CD14-positive monocyte (primary cell): ENCODE results near the gene SLC37A2. TPM values are rescaled to one million over a fixed set of nuclear protein-coding genes. Genes with fewer than 3 reads are reported as not detected.

Experiments
- DNase-seq, 3 donors: peaks; one replicate each; pipeline ENCODE4 v3.0.0-alpha.2; 2011 to 2022
- H2AFZ ChIP-seq: 2 replicates; pipeline ENCODE4 v1.6.0; 2012; ENCODE audit warnings: mild to moderate bottlenecking, low read depth, low read length, inconsistent platforms; ENCODE audit not compliant: insufficient read depth, poor library complexity, severe bottlenecking
- H3K27ac ChIP-seq, 2 donors: 1 replicate in 1 of 2; 2 replicates in 1 of 2; pipeline ENCODE4 v1.5.1; 2012 to 2013; ENCODE audit warnings: low read length in 2 of 2, control low read depth in 1 of 2, inconsistent platforms in 1 of 2, low read depth in 1 of 2, mild to moderate bottlenecking in 1 of 2
- H3K27me3 ChIP-seq, 2 donors: one replicate each; pipeline versions ENCODE4 v1.6.0 to v1.6.1; 2011 to 2013; ENCODE audit warnings: low read length in 2 of 2; ENCODE audit not compliant: control insufficient read depth in 2 of 2, insufficient read depth in 2 of 2
- H3K36me3 ChIP-seq, 2 donors: replicated peaks in 1 of 2; 1 replicate in 1 of 2; 2 replicates in 1 of 2; pipeline versions ENCODE4 v1.5.1 to v1.6.1; 2012 to 2013; ENCODE audit warnings: low read length in 2 of 2, control low read depth in 1 of 2, inconsistent platforms in 1 of 2, mild to moderate bottlenecking in 1 of 2; ENCODE audit not compliant: insufficient read depth in 2 of 2, control insufficient read depth in 1 of 2
- H3K4me1 ChIP-seq, 2 donors: 1 replicate in 1 of 2; 2 replicates in 1 of 2; pipeline versions ENCODE4 v1.5.1 to v1.6.1; 2012 to 2013; ENCODE audit warnings: low read length in 2 of 2, control low read depth in 1 of 2, inconsistent platforms in 1 of 2, mild to moderate bottlenecking in 1 of 2, moderate library complexity in 1 of 2; ENCODE audit not compliant: insufficient read depth in 2 of 2, control insufficient read depth in 1 of 2
- H3K4me2 ChIP-seq: replicated peaks from 2 replicates; pipeline ENCODE3; 2012; ENCODE audit warnings: low read length, moderate library complexity, mild to moderate bottlenecking; ENCODE audit not compliant: poor library complexity, severe bottlenecking; ENCODE audit errors: extremely low read depth
- H3K4me3 ChIP-seq, 3 experiments: fragments of 200-600 bp in 1 of 3; sonication (generic) in 1 of 3; replicated peaks in 1 of 3; 1 replicate in 2 of 3; 2 replicates in 1 of 3; pipeline ENCODE4 v1.5.1; 2011 to 2013; ENCODE audit warnings: low read length in 3 of 3, mild to moderate bottlenecking in 3 of 3, control low read depth in 2 of 3, low read depth in 2 of 3, inconsistent platforms in 1 of 3, moderate library complexity in 1 of 3
- H3K79me2 ChIP-seq: 2 replicates; pipeline ENCODE4 v1.6.0; 2012; ENCODE audit warnings: mild to moderate bottlenecking, control low read depth, inconsistent platforms, low read length, moderate library complexity; ENCODE audit not compliant: insufficient read depth
- H3K9ac ChIP-seq: 2 replicates; pipeline ENCODE4 v1.6.0; 2017; ENCODE audit warnings: low read length, mild to moderate bottlenecking; ENCODE audit not compliant: insufficient read depth, poor library complexity, severe bottlenecking
- H3K9me3 ChIP-seq, 2 donors: replicated peaks in 1 of 2; 1 replicate in 1 of 2; 2 replicates in 1 of 2; pipeline versions ENCODE4 v1.5.1 to v1.6.1; 2012 to 2013; ENCODE audit warnings: low read length in 2 of 2, control low read depth in 1 of 2; ENCODE audit not compliant: control insufficient read depth in 1 of 2, insufficient read depth in 1 of 2
- H4K20me1 ChIP-seq: 2 replicates; pipeline ENCODE4 v1.6.0; 2012; ENCODE audit warnings: mild to moderate bottlenecking, low read length, control low read depth, moderate library complexity; ENCODE audit not compliant: insufficient read depth
- H3K27ac Mint-ChIP-seq, 7 donors: one replicate each; pipeline ENCODE4 v1.8.0; 2020; ENCODE audit warnings: mild to moderate bottlenecking in 7 of 7, mixed read lengths in 7 of 7, moderate library complexity in 6 of 7, inconsistent platforms in 2 of 7
- H3K27me3 Mint-ChIP-seq, 3 donors: one replicate each; pipeline ENCODE4 v1.8.0; 2021 to 2022; ENCODE audit warnings: low read depth in 3 of 3, mild to moderate bottlenecking in 3 of 3, mixed read lengths in 3 of 3, moderate library complexity in 3 of 3, inconsistent platforms in 1 of 3
- H3K36me3 Mint-ChIP-seq, 2 donors: one replicate each; pipeline ENCODE4 v1.8.0; 2020; ENCODE audit warnings: mixed read lengths in 2 of 2, inconsistent platforms in 1 of 2, mild to moderate bottlenecking in 1 of 2
- H3K4me1 Mint-ChIP-seq: one replicate; pipeline ENCODE4 v1.8.0; 2020; ENCODE audit warnings: mild to moderate bottlenecking, mixed read lengths
- H3K4me3 Mint-ChIP-seq, 2 donors: one replicate each; pipeline ENCODE4 v1.8.0; 2020; ENCODE audit warnings: mild to moderate bottlenecking in 2 of 2, mixed read lengths in 2 of 2, moderate library complexity in 1 of 2
- H3K9me3 Mint-ChIP-seq, 7 donors: one replicate each; pipeline ENCODE4 v1.8.0; 2020 to 2022; ENCODE audit warnings: mixed read lengths in 7 of 7, mild to moderate bottlenecking in 6 of 7, moderate library complexity in 6 of 7, inconsistent platforms in 2 of 7
- WGBS: methylation state at CpG from one replicate; pipeline ENCODE4 v1.1.5; 2013; ENCODE audit warnings: missing lambda C conversion rate; ENCODE audit not compliant: insufficient coverage; 5-methylcytosine and 5-hydroxymethylcytosine counted together
- intact Hi-C, 2 donors: fragments of 100-400 bp; cut with micrococcal nuclease; formaldehyde crosslinking; loops; one replicate each; pipeline versions ENCODE4 v1.15.0 to v1.15.1; 2023
- polyA plus RNA-seq, 3 donors: library from polyadenylated mRNA; depleted of rRNA in 1 of 3; unstranded in 2 of 3; stranded (reverse) in 1 of 3; fragments of 300-500 nt in 2 of 3; fragments of >200 nt in 1 of 3; fragmentation: Illumina TruSeq in 2 of 3; gene quantifications; 1 replicate in 2 of 3; 2 replicates in 1 of 3; pipeline ENCODE4 v1.2.3, GENCODE V29; 2012 to 2021
- TF ChIP-seq, protein P1 (sequence below): fragments of 200-600 bp; IDR thresholded peaks from one replicate; pipeline ENCODE4 v1.8.0; 2022; ENCODE audit warnings: antibody characterized with exemption, mild to moderate bottlenecking

Gene SLC37A2
- polyA plus RNA-seq, 3 donors: 70.8 to 81.5 (median 78.9) TPM

DNA sequence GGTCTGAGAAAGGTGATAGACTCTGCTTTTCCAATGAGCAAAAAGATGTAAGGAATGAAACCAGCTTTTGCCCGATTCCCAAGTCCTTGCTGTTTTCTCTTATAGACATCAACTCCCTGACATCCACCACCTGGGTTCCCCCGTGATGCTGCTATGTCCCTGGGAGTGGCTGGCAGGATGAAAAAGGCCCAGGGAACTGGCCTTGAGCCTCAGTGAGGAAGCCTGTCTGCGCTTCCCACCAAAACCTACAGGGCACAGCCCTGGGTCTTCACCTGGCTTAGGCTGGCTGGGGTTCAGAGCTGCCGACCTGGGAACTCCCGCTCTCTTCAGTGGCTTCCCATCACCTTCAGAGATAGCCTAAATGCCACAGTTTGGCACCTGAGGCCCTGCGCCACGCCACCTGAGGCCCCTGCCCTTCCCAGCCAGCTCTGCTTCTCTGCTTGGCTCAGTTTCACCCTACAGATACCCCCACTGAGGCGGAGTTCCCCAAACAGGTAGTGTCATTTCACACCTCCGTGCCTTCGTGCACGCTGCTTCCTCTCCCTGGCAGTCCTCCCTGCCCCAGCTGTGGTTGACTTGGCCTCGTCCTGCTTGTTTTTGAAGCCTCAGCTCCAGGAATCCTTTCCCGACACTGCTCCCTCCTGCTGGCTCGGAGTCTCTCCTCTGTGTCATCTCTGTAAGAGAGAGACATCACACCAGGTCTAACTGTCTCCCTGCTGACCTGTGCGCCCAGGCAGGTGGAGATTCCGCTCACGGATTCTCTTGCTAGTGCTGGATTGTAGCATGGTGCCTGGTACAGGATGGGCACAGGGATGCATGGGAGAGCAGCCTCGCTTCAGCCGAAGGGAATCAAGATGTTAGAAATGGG, 10.7 kb downstream of the SLC37A2 start:
- TF ChIP-seq, protein P1, sequence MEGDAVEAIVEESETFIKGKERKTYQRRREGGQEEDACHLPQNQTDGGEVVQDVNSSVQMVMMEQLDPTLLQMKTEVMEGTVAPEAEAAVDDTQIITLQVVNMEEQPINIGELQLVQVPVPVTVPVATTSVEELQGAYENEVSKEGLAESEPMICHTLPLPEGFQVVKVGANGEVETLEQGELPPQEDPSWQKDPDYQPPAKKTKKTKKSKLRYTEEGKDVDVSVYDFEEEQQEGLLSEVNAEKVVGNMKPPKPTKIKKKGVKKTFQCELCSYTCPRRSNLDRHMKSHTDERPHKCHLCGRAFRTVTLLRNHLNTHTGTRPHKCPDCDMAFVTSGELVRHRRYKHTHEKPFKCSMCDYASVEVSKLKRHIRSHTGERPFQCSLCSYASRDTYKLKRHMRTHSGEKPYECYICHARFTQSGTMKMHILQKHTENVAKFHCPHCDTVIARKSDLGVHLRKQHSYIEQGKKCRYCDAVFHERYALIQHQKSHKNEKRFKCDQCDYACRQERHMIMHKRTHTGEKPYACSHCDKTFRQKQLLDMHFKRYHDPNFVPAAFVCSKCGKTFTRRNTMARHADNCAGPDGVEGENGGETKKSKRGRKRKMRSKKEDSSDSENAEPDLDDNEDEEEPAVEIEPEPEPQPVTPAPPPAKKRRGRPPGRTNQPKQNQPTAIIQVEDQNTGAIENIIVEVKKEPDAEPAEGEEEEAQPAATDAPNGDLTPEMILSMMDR: no peak
- 95% methylated on average over 16 of the region's 19 CpGs for WGBS
- Histone ChIP-seq H3K4me3 (no peak overlapping the region), H3K27ac (peak overlapping the region in 1 of 2 donors; percentile 99), H3K27me3 (no peaks in the 10 kb centered on the region), H3K79me2 (peaks cover 41% of the 10 kb centered on the region), H3K4me2 (no peak overlapping the region), H3K9ac (no peak overlapping the region), H3K9me3 (no peaks in the 10 kb centered on the region), H4K20me1 (no peaks in the 10 kb centered on the region), H2AFZ (no peak overlapping the region), H3K4me1 (peaks cover 80 to 86% of the 10 kb centered on the region in 2 donors), H3K36me3 (peaks cover 20 to 38% of the 10 kb centered on the region in 2 donors)
- no peak for DNase-seq
- intact Hi-C loops: loop anchor here in 1 of 2 donors (5.0 kb wide), 1 partner anchor 38 kb away; the partner anchor contains the start of gene TMEM218
- Mint-ChIP-seq H3K27me3 (peaks cover 0 to 8% (median 5%) of the 10 kb centered on the region in 3 donors), H3K27ac (peak overlapping the region; percentile 63 to 100 (median 99)), H3K9me3 (peaks cover 0 to 2% (median 0%) of the 10 kb centered on the region in 7 donors), H3K4me3 (no peak overlapping the region), H3K4me1 (peaks cover 81% of the 10 kb centered on the region), H3K36me3 (peaks cover 55 to 76% of the 10 kb centered on the region in 2 donors)

DNA sequence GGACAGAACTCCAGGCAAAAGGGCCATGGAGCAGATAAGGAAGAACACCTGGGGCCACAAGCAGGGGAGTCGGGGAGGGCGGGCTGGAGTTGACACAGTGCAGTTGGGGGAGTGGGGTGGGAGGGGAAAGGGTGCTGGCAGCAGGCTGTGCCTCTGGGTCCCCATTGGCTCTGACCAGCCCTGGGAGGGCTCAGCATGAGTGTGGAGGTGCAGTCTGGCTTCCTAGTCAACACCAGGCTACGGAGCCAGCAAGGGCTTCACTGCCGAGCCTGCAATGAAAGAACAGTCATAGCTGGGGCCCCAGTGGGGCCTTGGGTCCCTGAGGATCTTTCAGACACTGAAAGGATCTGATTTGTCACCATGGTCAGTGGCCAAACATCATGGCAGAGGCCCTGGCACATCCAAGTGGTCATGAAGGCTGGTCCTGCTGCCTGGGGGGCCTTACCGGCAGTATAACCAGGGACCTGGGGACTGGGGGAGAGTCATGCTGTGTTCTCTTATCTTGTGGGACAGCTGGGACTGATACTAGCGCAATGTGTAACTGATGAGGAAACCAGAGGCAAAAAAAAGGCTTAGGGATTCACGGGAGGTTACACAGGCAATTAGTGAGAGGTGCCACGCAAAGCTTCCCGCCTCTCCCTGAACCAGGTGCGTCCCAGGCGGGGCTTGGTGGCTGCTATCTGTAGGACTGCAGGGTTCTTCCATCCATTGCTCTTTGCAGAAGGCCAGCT, 11.6 kb downstream of the SLC37A2 start:
- no peak for DNase-seq
- Histone ChIP-seq H2AFZ (no peak overlapping the region), H3K36me3 (peaks cover 21 to 46% of the 10 kb centered on the region in 2 donors), H3K27me3 (no peaks in the 10 kb centered on the region), H3K9ac (no peak overlapping the region), H3K79me2 (peaks cover 33% of the 10 kb centered on the region), H3K27ac (peak overlapping the region; percentile 18 to 50), H3K9me3 (no peaks in the 10 kb centered on the region), H3K4me3 (no peak overlapping the region), H3K4me1 (peaks cover 80 to 86% of the 10 kb centered on the region in 2 donors), H4K20me1 (no peaks in the 10 kb centered on the region), H3K4me2 (no peak overlapping the region)
- TF ChIP-seq, protein P1: no peak
- peaks cover 57 to 79% of the 10 kb centered on the region in 2 donors for H3K36me3 Mint-ChIP-seq
- no peak overlapping the region for H3K4me3 Mint-ChIP-seq
- H3K4me1 Mint-ChIP-seq: peaks cover 81% of the 10 kb centered on the region
- peaks cover 0 to 2% (median 0%) of the 10 kb centered on the region in 7 donors for H3K9me3 Mint-ChIP-seq
- H3K27ac Mint-ChIP-seq: peak overlapping the region in 5 of 7 donors; percentile 66 to 99 (median 89)
- peaks cover 0 to 8% (median 5%) of the 10 kb centered on the region in 3 donors for H3K27me3 Mint-ChIP-seq
- 97% methylated on average over 10 of the region's 11 CpGs for WGBS
- intact Hi-C loops: loop anchor here in 1 of 2 donors (5.0 kb wide), 1 partner anchor 38 kb away; the partner anchor contains the start of gene TMEM218
